ENCODE results near the gene RBM22. TPM values are rescaled to one million over a fixed set of nuclear protein-coding genes. Genes with fewer than 3 reads are reported as not detected.

Gene RBM22
- total RNA-seq, 1 donor, result 51.4 TPM

Other genes with a start within 250 kb of the RBM22 start
- gene NDST1, start 192.9 kb downstream of the RBM22 start, total RNA-seq, result 12.9 TPM
- under 0.01 TPM for gene SYNPO, start 60.4 kb downstream of the RBM22 start, total RNA-seq
- gene MYOZ3, start 39.8 kb downstream of the RBM22 start, total RNA-seq, result 10.2 TPM
- gene DCTN4, start 58.0 kb upstream of the RBM22 start, total RNA-seq, result 33.4 TPM
- 61.9 TPM for gene SMIM3, start 77.7 kb upstream of the RBM22 start, total RNA-seq
- gene IRGM, start 145.5 kb upstream of the RBM22 start, total RNA-seq, result 4.0 TPM
- gene ZNF300, start 203.9 kb upstream of the RBM22 start, total RNA-seq, result 3.0 TPM

Measured in hematopoietic multipotent progenitor cell (in vitro differentiated cells).